GM12892 (cell line): ENCODE measurements around the gene ADNP.

Source experiments
- POLR2A ChIP-seq: IDR thresholded peaks from 2 replicates; pipeline ENCODE4 v1.6.1; 2011; ENCODE audit warnings: low read depth, low read length, control low read depth
- POLR2AphosphoS5 ChIP-seq: IDR thresholded peaks from 2 replicates; pipeline ENCODE4 v1.6.1; 2011; ENCODE audit warnings: low read depth, low read length, control low read depth
- TAF1 ChIP-seq: IDR thresholded peaks from 2 replicates; pipeline ENCODE4 v1.6.1; 2011; ENCODE audit warnings: low read depth, mild to moderate bottlenecking, control low read depth, low read length, borderline replicate concordance

DNA sequence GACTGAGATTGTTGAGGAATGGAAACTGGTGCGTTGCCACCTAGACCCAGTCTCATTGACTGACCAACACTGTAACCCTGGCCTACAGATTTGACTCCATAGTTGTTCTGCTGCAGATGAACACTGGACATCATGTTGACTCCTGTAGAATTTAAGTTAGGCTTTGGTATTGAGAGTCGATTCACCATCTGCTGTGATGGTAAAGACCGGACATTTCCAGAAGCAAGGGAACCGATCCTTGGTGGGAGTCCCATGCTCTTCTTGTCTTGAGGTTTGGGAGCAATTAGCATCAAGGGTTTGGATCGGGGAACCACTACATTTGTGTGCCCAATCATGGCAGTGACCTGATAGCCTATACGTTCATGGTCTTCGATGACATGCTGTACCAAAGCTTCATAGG, 37.6 kb downstream of the ADNP start:
- TF ChIP-seq POLR2AphosphoS5 (no peak), POLR2A (no peak), TAF1 (no peak)
